Measurements from ENCODE around the gene GNAI3.

GNAI3 gene

GRCh38 chr1:109622137-109622892 lies 73.9 kb downstream of the GNAI3 start:
- Histone ChIP-seq H3K27ac (ENCODE audit: low read depth, low read length) (no peak overlapping the region), H3K4me3 (ENCODE audit: insufficient read depth, low read length, poor library complexity, severe bottlenecking) (no peak overlapping the region), H2AFZ (ENCODE audit: low read depth, low read length, severe bottlenecking) (no peak overlapping the region), H3K9me3 (ENCODE audit: insufficient read depth, low read length) (no peaks in the 10 kb centered on the region), H4K20me1 (ENCODE audit: low read depth, low read length) (no peaks in the 10 kb centered on the region), H3K4me2 (ENCODE audit: low read depth, low read length, poor library complexity, severe bottlenecking) (peak overlapping the region; percentile 85), H3K9ac (ENCODE audit: low read length) (no peak overlapping the region; the same call in 1 of the 2 replicates), H3K9me2 (replicated peaks; ENCODE audit: insufficient read depth, low read length) (no peaks in the 10 kb centered on the region), H3K27me3 (ENCODE audit: low read length) (no peaks in the 10 kb centered on the region), H3K36me3 (ENCODE audit: low read length) (no peaks in the 10 kb centered on the region), H3F3A (ENCODE audit: insufficient read depth) (peaks cover 17% of the 10 kb centered on the region), H3K79me2 (ENCODE audit: insufficient read depth, low read length) (peaks cover 25% of the 10 kb centered on the region; the same call in 1 of the 2 replicates)
- TF ChIP-seq CTCF (IDR thresholded peaks at IDR 0.05; ENCODE audit: insufficient read depth, low read length, poor library complexity, severe bottlenecking): no peak
- no peak for TF ChIP-seq EZH2phosphoT487 (conservative IDR thresholded peaks at IDR 0.05; ENCODE audit: low read length)

- H3K36me3 ChIP-seq (ENCODE audit: low read length): no peaks in the 10 kb centered on the region
- no peak overlapping the region for H3K27ac ChIP-seq (ENCODE audit: low read depth, low read length)
- H2AFZ ChIP-seq (ENCODE audit: low read depth, low read length, severe bottlenecking): no peak overlapping the region
- no peaks in the 10 kb centered on the region for H3K9me2 ChIP-seq (replicated peaks; ENCODE audit: insufficient read depth, low read length)
- no peaks in the 10 kb centered on the region for H3K27me3 ChIP-seq (ENCODE audit: low read length)
- no peaks in the 10 kb centered on the region for H4K20me1 ChIP-seq (ENCODE audit: low read depth, low read length)
- H3K79me2 ChIP-seq (ENCODE audit: insufficient read depth, low read length): peaks cover 25% of the 10 kb centered on the region; the same call in 1 of the 2 replicates
- peak overlapping the region; percentile 29 for H3K4me2 ChIP-seq (ENCODE audit: low read depth, low read length, poor library complexity, severe bottlenecking)
- no peaks in the 10 kb centered on the region for H3K9me3 ChIP-seq (ENCODE audit: insufficient read depth, low read length)
- no peak overlapping the region for H3K4me3 ChIP-seq (ENCODE audit: insufficient read depth, low read length, poor library complexity, severe bottlenecking)
- peaks cover 15% of the 10 kb centered on the region for H3F3A ChIP-seq (ENCODE audit: insufficient read depth)
- no peak for TF ChIP-seq EZH2phosphoT487 (conservative IDR thresholded peaks at IDR 0.05; ENCODE audit: low read length)
- no peak for TF ChIP-seq CTCF (IDR thresholded peaks at IDR 0.05; ENCODE audit: insufficient read depth, low read length, poor library complexity, severe bottlenecking)
- no peak overlapping the region for H3K9ac ChIP-seq (ENCODE audit: low read length)
Observed at GRCh38 chr1:109622895-109623294, 74.5 kb downstream of the GNAI3 start.

- Histone ChIP-seq H3K4me3 (ENCODE audit: insufficient read depth, low read length, poor library complexity, severe bottlenecking) (peak overlapping the region; percentile 8), H3K27ac (ENCODE audit: low read depth, low read length) (no peak overlapping the region), H3F3A (ENCODE audit: insufficient read depth) (peaks cover 7% of the 10 kb centered on the region), H3K79me2 (ENCODE audit: insufficient read depth, low read length) (peaks cover 25% of the 10 kb centered on the region; the same call in 1 of the 2 replicates), H4K20me1 (ENCODE audit: low read depth, low read length) (no peaks in the 10 kb centered on the region), H3K4me2 (ENCODE audit: low read depth, low read length, poor library complexity, severe bottlenecking) (peak overlapping the region; percentile 29), H3K9me2 (replicated peaks; ENCODE audit: insufficient read depth, low read length) (no peaks in the 10 kb centered on the region), H3K27me3 (ENCODE audit: low read length) (no peaks in the 10 kb centered on the region), H2AFZ (ENCODE audit: low read depth, low read length, severe bottlenecking) (no peak overlapping the region), H3K9ac (ENCODE audit: low read length) (peak overlapping the region; percentile 28; the same call in 1 of the 2 replicates), H3K36me3 (ENCODE audit: low read length) (no peaks in the 10 kb centered on the region), H3K9me3 (ENCODE audit: insufficient read depth, low read length) (no peaks in the 10 kb centered on the region)
- TF ChIP-seq EZH2phosphoT487 (conservative IDR thresholded peaks at IDR 0.05; ENCODE audit: low read length) (no peak), CTCF (IDR thresholded peaks at IDR 0.05; ENCODE audit: insufficient read depth, low read length, poor library complexity, severe bottlenecking) (no peak)
Observed at GRCh38 chr1:109623601-109624161, 75.3 kb downstream of the GNAI3 start.

All from SU-DHL-6 (cell line).